GM12892 (cell line): ENCODE results near the gene LIN37.

Experiments used
- POLR2A ChIP-seq: IDR thresholded peaks from 2 replicates; pipeline ENCODE4 v1.6.1; 2011; ENCODE audit warnings: low read depth, low read length, control low read depth
- TAF1 ChIP-seq: IDR thresholded peaks from 2 replicates; pipeline ENCODE4 v1.6.1; 2011; ENCODE audit warnings: low read depth, mild to moderate bottlenecking, control low read depth, low read length, borderline replicate concordance

- no peak for TF ChIP-seq POLR2A
- TF ChIP-seq TAF1: no peak
Observed at GRCh38 chr19:35777086-35777841, 28.9 kb downstream of the LIN37 start.
